Tibial nerve (tissue), 4 donors: ENCODE measurements around the gene ISCA1. TPM values are rescaled to one million over a fixed set of nuclear protein-coding genes. Genes with fewer than 3 reads are reported as not detected.

ENCODE experiments used
- DNase-seq, 2 donors: peaks; one replicate each; pipeline ENCODE4 v3.0.0-alpha.2; 2019; ENCODE audit warnings: low spot score in 2 of 2
- H3K27ac ChIP-seq, 4 donors: fragments of 200-600 bp; sonication (generic) in 3 of 4; one replicate each; pipeline ENCODE4 v1.5.1; 2017 to 2019; ENCODE audit warnings: mild to moderate bottlenecking in 1 of 4
- H3K27me3 ChIP-seq, 2 donors: fragments of 200-600 bp; sonication (generic) in 1 of 2; one replicate each; pipeline versions ENCODE4 v1.5.1 to v1.6.0; 2017 to 2019
- H3K36me3 ChIP-seq, 3 donors: fragments of 200-600 bp; sonication (generic); one replicate each; pipeline ENCODE4 v1.5.1; 2018 to 2019
- H3K4me1 ChIP-seq, 4 donors: fragments of 200-600 bp; sonication (generic) in 3 of 4; one replicate each; pipeline ENCODE4 v1.5.1; 2017 to 2019
- H3K4me3 ChIP-seq, 4 donors: fragments of 200-600 bp; sonication (generic) in 3 of 4; one replicate each; pipeline ENCODE4 v1.5.1; 2017 to 2019; ENCODE audit warnings: mild to moderate bottlenecking in 1 of 4, moderate library complexity in 1 of 4
- H3K9me3 ChIP-seq, 4 donors: fragments of 200-600 bp; sonication (generic) in 3 of 4; one replicate each; pipeline ENCODE4 v1.5.1; 2017 to 2019
- CTCF ChIP-seq, 5 experiments: fragments of 200-600 bp in 3 of 5; fragments of 450-650 bp in 2 of 5; sonication (generic) in 3 of 5; IDR thresholded peaks; one replicate each; pipeline ENCODE4 v1.5.1; 2016 to 2019; ENCODE audit warnings: antibody characterized with exemption in 5 of 5, mild to moderate bottlenecking in 3 of 5, moderate library complexity in 2 of 5
- EP300 ChIP-seq, 2 donors: sonication (generic); formaldehyde crosslinking; IDR thresholded peaks; one replicate each; pipeline ENCODE4 v1.6.1; 2017; ENCODE audit warnings: antibody characterized with exemption in 2 of 2, mild to moderate bottlenecking in 1 of 2
- POLR2A ChIP-seq, 2 donors: fragments of 450-650 bp; IDR thresholded peaks; one replicate each; pipeline ENCODE4 v1.6.1; 2017; ENCODE audit warnings: antibody characterized with exemption in 2 of 2, mild to moderate bottlenecking in 2 of 2, moderate library complexity in 2 of 2
- WGBS, 2 donors: methylation state at CpG; one replicate each; pipeline ENCODE4 v1.1.5; 2018; 5-methylcytosine and 5-hydroxymethylcytosine counted together
- total RNA-seq, 4 donors: library from RNA; depleted of rRNA; stranded (reverse); fragments of >200 nt; gene quantifications; one replicate each; pipeline ENCODE4 v1.1.0, GENCODE V29; 2016

ISCA1 gene
- total RNA-seq, 4 donors from 2014 or later: 21.2 to 40.2 (median 32.7) TPM

GRCh38 chr9:86280580-86280979, 1.8 kb downstream of the ISCA1 start:
- 91 to 92% methylated on average over 7 of the region's 7 CpGs for WGBS, 2 donors
- Histone ChIP-seq H3K36me3 (no peaks in the 10 kb centered on the region), H3K4me3 (no peak overlapping the region), H3K27ac (peak overlapping the region in 1 of 4 donors; percentile 99), H3K27me3 (no peaks in the 10 kb centered on the region), H3K9me3 (no peaks in the 10 kb centered on the region), H3K4me1 (peaks cover 0 to 56% (median 18%) of the 10 kb centered on the region in 4 donors)
- no peak for DNase-seq
- TF ChIP-seq EP300 (IDR thresholded peaks at IDR 0.05) (no peak), CTCF (IDR thresholded peaks at IDR 0.05) (no peak), POLR2A (IDR thresholded peaks at IDR 0.05) (no peak)

- Histone ChIP-seq H3K27me3 (no peaks in the 10 kb centered on the region), H3K4me3 (no peak overlapping the region), H3K4me1 (peaks cover 0 to 64% (median 18%) of the 10 kb centered on the region in 4 donors), H3K27ac (no peak overlapping the region), H3K36me3 (no peaks in the 10 kb centered on the region), H3K9me3 (no peaks in the 10 kb centered on the region)
- DNase-seq: no peak
- TF ChIP-seq POLR2A (IDR thresholded peaks at IDR 0.05): no peak
- TF ChIP-seq EP300 (IDR thresholded peaks at IDR 0.05): no peak
- no peak for TF ChIP-seq CTCF (IDR thresholded peaks at IDR 0.05)
- 77 to 85% methylated on average over 3 of the region's 3 CpGs for WGBS, 2 donors
Observed at GRCh38 chr9:86279839-86280238, 2.5 kb downstream of the ISCA1 start.

GRCh38 chr9:86277072-86277471, 5.3 kb downstream of the ISCA1 start:
- Histone ChIP-seq H3K9me3 (no peaks in the 10 kb centered on the region), H3K36me3 (peaks cover 0 to 18% (median 0%) of the 10 kb centered on the region in 3 donors), H3K27ac (no peak overlapping the region), H3K4me1 (peaks cover 0 to 66% (median 16%) of the 10 kb centered on the region in 4 donors), H3K4me3 (no peak overlapping the region), H3K27me3 (no peaks in the 10 kb centered on the region)
- WGBS, 2 donors: 68 to 72% methylated on average over 1 of the region's 1 CpG
- TF ChIP-seq CTCF (IDR thresholded peaks at IDR 0.05) (no peak), EP300 (IDR thresholded peaks at IDR 0.05) (no peak), POLR2A (IDR thresholded peaks at IDR 0.05) (no peak)
- DNase-seq: no peak

GRCh38 chr9:86275962-86276361, 6.4 kb downstream of the ISCA1 start:
- H3K4me1 ChIP-seq: peaks cover 0 to 61% (median 15%) of the 10 kb centered on the region in 4 donors
- no peak overlapping the region for H3K4me3 ChIP-seq
- no peaks in the 10 kb centered on the region for H3K27me3 ChIP-seq
- no peak overlapping the region for H3K27ac ChIP-seq
- TF ChIP-seq POLR2A (IDR thresholded peaks at IDR 0.05): no peak
- TF ChIP-seq CTCF (IDR thresholded peaks at IDR 0.05): no peak
- no peak for TF ChIP-seq EP300 (IDR thresholded peaks at IDR 0.05)
- 73 to 87% methylated on average over 3 of the region's 3 CpGs for WGBS, 2 donors
- no peaks in the 10 kb centered on the region for H3K9me3 ChIP-seq
- DNase-seq: no peak
- peaks cover 0 to 30% (median 4%) of the 10 kb centered on the region in 3 donors for H3K36me3 ChIP-seq

GRCh38 chr9:86274821-86275643, 7.3 kb downstream of the ISCA1 start:
- H3K4me3 ChIP-seq: no peak overlapping the region
- H3K27ac ChIP-seq: peak overlapping the region in 2 of 4 donors; percentile 29 to 40
- H3K9me3 ChIP-seq: no peaks in the 10 kb centered on the region
- no peak for TF ChIP-seq EP300 (IDR thresholded peaks at IDR 0.05)
- TF ChIP-seq POLR2A (IDR thresholded peaks at IDR 0.05): no peak
- TF ChIP-seq CTCF (IDR thresholded peaks at IDR 0.05): no peak
- H3K4me1 ChIP-seq: peaks cover 0 to 51% (median 6%) of the 10 kb centered on the region in 4 donors
- no peak for DNase-seq
- peaks cover 0 to 32% (median 4%) of the 10 kb centered on the region in 3 donors for H3K36me3 ChIP-seq
- no peaks in the 10 kb centered on the region for H3K27me3 ChIP-seq
- WGBS, 2 donors: 44 to 49% methylated on average over 7 of the region's 7 CpGs
